Activated T-cell treated with anti-CD3 and anti-CD28 coated beads for 1 hour (primary cell): ENCODE results near the gene LDB3.
"Not testable (repeated sequence)": the region's sequence is repeated elsewhere in the genome, so short reads cannot be mapped to it uniquely, and the experiment has no call there.

Experiments
- DNase-seq: peaks from one replicate; pipeline ENCODE4 v3.0.0-alpha.2; 2020; ENCODE audit warnings: low read depth

Gene LDB3

GRCh38 chr10:86730227-86730626 lies 61.9 kb downstream of the LDB3 start:
- no peak for DNase-seq

DNA sequence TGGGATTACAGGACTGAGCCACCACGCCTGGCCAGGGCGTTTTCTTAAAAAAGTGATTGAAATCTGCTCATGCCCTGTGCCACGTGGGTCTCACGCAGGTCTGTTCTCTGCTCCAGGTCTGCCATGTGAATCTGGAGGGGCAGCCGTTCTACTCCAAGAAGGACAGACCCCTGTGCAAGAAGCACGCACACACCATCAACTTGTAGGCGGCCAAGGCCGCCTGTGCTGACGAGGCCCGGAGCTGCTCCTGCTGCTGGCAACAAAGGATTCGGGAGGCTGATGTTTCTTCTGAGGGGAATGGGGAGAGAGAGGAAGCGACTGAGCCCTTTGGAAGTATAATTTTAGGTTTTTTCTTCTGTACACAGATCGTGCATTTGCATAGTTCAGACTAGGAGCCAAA lies 64.5 kb downstream of the LDB3 start:
- no peak for DNase-seq

DNA sequence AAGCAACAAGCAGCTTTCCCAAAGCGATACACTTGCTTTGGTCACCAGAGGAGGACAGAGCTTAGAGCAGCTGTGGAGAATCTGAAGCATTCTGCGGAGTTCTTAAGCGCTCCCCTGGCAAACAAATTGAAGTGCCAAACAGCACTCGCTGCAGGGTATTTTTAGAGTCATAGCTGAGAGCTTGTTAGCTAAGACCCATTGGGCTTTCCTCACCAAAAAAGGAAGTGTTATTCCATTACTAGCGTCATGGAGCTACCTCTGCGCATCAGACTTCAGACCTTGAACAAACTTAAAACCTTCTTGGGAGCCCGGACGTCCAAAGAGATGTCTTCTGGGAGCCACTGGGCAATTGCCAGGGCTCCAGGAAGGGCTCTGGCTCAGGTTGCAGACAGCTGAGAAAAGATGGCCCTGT lies 65.0 kb downstream of the LDB3 start:
- DNase-seq: no peak

DNA sequence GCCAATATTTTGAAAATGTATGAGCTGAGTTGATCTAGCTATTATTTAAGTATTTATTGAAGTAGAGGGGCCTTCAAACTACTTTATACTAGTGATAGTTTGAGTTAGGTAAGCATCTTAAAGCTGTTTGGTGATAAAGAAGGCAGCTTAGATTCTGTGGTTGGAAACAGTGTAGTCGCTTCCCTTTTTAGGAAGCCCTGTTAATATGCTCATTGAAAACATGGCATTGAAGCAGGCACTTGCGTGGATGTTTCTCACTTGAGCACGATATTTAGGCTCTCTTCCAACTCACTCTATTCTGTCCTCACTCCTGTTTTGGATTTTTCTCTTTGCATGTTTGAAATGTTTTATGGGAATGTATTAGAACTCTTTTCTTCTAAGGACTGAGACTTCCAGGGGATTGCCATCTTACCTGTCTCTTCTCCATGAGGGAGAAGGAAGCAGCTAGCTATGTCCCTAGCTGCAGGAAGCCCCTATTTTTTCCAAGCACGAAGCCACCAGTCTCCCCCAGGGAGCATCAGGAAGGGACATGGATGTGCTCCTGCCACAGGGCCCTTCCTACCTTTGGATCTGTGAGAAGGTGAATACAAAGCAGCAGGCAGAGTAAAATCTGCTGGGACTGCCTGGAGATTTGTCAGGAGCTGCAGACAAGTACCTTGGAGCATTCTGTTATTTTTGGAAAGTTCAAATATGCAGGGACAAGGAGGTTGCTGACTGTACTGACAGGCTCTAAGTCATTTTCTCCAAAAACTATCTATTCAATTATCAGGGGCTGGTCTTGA lies 66.1 kb downstream of the LDB3 start:
- DNase-seq: no peak

GRCh38 chr10:86735278-86735677 lies 67.0 kb downstream of the LDB3 start:
- not testable (repeated sequence) for DNase-seq

GRCh38 chr10:86742230-86742629 lies 73.9 kb downstream of the LDB3 start:
- no peak for DNase-seq

DNA sequence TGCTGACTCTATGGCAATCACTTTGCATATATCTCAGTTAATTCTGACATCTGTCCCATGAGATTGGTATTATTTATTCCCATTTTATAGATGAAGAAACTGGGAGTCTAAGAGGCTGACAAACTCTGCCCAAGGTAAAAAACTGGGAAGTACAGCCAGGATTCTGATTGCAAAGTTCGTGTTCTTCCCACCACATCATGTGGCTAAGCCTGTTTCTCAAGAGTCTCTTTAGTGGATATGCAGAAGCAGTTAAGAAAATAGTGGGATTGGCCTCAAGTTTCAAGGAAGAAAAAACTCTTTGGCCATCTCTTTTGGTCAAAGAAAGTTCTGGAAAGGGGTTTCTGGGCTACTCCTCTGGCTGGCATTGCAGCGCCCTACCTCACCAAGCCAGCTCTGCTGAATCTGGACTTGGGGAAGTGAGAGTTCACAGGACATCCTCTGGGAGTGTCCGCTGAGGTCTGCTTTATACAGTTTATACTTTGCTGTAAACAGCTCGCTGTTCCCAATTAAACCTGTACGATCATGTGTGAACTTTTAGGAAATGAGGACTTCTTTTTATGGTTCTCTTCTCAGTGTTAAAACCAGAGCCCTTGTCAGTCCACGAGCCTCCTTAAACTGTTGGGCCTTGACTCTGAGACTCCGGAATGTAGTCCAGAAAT lies 75.9 kb downstream of the LDB3 start:
- no peak for DNase-seq

DNA sequence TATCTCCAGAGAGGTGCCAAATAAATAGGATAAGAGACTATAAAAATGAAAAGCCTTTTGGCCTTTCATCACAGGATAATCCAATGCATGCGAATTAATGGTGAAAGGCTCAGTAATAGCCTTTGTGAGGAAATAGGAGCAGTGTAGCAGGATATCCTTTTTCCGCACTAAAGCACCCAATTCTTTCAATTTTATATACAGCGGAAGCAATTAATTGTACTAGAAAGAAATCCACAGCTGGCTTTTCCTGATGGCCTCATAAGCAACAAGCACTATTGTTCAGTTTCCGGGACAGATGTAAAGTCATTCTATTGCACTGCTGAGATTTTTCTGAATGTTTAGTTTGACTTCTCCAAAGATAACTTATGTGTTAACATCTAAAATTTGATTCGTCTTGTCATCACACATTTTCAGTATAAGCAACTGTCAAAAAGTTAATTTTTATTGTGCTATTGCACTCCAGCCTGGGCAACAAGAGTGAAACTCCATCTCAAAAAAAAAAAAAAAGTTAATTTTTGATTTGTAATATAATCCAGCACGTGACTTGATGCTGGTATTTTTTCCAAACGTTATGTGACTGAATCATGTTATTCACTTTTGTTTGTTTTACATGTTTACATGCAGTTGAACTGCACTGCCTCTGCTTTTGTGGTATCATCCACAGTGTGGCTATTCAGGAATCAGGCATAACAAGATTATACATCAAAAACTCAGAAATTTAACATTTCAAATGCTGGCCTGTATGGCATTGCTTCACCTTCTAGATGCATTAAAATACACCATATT lies 79.7 kb downstream of the LDB3 start:
- no peak for DNase-seq

GRCh38 chr10:86749854-86750253 lies 81.5 kb downstream of the LDB3 start:
- DNase-seq: no peak

DNA sequence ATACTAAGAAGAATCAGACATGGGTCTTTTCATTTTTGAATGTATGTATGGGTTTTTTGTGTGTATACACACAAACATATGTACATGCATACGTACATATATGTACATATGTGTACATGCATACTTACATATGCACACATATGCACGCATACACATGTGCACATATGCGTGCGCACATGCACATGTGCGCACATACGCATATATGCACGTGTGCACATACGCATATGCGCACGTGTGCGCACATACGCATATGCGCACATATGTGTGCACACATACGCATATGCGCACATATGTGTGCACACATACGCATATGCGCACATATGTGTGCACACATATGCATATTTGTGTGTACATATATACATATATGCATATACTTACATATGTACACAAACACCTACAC lies 83.2 kb downstream of the LDB3 start:
- no peak for DNase-seq

- no peak for DNase-seq
Observed at GRCh38 chr10:86752311-86752710, 84.0 kb downstream of the LDB3 start.

DNA sequence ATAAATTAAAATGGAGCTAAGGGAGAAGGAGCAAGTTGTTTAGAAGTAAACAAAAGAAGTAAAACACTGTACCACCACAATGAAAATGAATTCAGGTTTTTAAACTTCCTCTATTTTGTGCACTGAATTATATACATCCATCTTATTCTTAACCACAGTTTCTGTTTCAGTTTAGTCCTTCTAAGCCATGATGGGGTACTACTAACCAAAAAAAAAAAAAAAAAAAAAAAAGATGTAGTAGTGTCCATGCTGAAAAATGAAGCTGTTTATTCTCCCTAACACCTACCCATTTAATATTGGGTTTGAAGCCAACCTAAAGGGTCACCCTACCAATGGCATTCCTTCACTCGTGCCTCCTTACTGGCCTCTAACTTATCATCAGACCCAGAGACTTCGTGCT lies 84.7 kb downstream of the LDB3 start:
- DNase-seq: no peak

GRCh38 chr10:86753638-86754434 lies 85.5 kb downstream of the LDB3 start:
- DNase-seq: no peak

GRCh38 chr10:86755454-86755739 lies 87.1 kb downstream of the LDB3 start:
- DNase-seq: no peak

DNA sequence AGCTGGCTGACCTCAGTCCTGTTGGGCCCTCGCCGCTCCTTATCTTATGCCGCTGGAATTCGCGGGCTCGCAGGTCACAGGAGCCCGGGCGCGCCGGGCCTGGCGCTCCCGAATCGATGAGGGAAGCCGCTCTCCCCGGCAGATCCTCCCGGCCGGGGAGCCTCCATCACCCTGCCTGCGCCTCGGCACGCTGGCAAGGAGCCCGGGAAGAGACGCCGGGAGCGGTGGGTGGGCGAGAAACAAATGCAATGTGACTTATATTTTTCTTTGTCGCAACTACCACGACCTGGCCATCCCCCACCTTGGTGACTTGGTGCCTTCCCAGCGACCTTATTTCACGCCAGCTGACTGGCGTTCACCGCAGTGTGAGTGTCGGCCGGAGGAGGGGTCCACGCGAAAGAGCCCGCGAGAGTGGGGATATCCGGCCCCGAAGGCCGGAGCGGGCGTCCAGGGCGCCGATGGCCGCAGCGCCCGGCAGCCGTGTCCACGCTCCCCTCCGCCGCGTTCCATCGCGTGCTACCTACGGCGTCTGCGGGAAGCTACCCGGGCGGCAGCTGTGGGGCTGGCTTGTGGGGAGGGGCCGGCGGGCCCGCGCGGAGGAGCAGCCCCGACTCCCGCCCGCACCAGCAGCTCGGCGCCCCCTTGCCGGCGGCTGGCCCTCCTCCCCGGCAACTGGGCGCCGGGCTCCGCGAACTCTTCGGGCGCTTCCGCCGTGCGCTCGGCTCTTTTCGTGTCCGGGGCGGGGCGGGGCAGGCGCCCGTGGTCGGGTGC lies 87.6 kb downstream of the LDB3 start:
- peak; percentile 86 for DNase-seq

- no peak for DNase-seq
Observed at GRCh38 chr10:86756511-86757112, 88.3 kb downstream of the LDB3 start, which contains the start of gene BMPR1A. TSS of gene BMPR1A (plus strand) at chr10:86756619. CDS start at chr10:86876019, 119,400 bp downstream.

- DNase-seq: no peak
Observed at GRCh38 chr10:86757113-86757972, 89.0 kb downstream of the LDB3 start.

GRCh38 chr10:86758189-86759072 lies 90.1 kb downstream of the LDB3 start:
- DNase-seq: no peak

DNA sequence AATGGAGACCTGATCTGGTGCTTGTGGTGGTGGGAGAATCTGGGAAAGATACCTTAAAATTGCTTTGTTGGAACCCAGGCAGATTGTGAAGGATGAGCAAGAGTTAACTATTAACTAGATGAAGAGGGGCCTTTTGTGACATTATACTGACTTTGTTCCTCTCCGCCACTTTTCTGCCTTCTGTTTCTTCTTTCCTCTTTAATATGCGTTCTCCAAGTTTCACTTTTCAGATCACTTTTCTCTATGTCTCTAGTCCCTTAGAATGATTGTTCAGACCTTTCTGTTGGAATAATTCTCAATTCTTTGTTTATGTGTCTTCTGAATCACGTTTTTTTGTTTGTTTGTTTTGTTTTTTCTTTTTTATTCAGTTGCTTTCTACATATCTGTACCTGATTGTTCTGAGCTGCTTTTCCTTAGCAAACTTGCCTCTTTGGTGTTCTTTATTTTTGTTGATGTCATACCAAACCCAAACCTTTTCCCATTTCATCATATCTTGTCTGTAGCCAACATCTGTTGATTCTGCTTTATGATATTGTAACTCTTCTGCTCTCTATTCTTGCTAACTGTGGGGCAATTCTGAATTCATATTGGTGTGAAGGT lies 90.9 kb downstream of the LDB3 start:
- DNase-seq: no peak
